ENCODE data around the gene KCNIP4. TPM values are rescaled to one million over a fixed set of nuclear protein-coding genes. Genes with fewer than 3 reads are reported as not detected.

The KCNIP4 gene
- total RNA-seq, 1 donor from 2014 or later, result 30.4 TPM

DNA sequence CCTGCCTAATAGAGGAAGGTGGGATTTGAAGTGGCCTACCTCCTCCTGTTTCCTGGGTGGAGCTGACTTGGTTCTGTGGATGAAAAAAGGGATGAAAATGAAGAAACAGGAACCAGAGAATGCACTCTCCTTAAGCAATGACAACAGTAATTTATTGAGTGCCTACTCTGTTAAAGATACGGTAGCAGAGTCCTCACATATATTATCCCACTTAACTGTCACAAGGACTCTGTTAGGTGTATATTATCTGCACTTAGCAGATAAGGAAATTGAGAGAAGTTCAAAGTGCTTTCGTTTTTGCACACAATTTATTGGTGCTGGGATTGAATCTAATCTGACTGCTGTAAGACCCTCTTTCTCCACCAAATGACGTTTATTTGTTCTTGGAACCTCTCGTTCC is 947.1 kb downstream of the KCNIP4 start:
- no peak for TF ChIP-seq CTCF (IDR thresholded peaks at IDR 0.05; ENCODE audit: partially characterized antibody, unreplicated experiment)
- Mint-ChIP-seq H3K9me3 (ENCODE audit: unreplicated experiment) (no peaks in the 10 kb centered on the region), H3K27me3 (ENCODE audit: unreplicated experiment) (no peaks in the 10 kb centered on the region), H3K4me3 (ENCODE audit: unreplicated experiment) (no peak overlapping the region), H3K36me3 (ENCODE audit: unreplicated experiment) (no peaks in the 10 kb centered on the region), H3K4me1 (ENCODE audit: low read depth, unreplicated experiment) (peaks cover 8% of the 10 kb centered on the region), H3K27ac (ENCODE audit: unreplicated experiment) (no peak overlapping the region)
- no peak for DNase-seq

DNA sequence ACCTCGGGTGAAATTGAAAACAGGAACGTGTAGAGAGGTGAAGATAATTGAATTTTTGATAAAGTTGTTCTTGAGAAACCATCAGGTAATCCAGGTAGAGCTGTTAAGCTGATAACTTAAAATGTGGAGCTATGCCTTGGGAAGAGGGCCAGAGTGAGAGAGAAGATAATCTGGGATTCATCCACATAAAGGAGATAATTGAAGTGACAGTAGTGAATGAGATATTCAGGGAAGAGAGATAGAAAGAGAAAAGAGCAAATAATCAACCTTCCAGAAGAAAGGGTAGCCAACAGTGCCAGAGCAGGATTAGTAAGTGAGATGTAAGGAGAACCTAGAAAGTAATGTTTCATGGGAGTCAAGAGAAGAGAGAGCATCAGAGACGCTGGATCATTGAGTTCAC is 950.7 kb downstream of the KCNIP4 start:
- TF ChIP-seq CTCF (IDR thresholded peaks at IDR 0.05; ENCODE audit: partially characterized antibody, unreplicated experiment), result no peak
- Mint-ChIP-seq H3K36me3 (ENCODE audit: unreplicated experiment) (no peaks in the 10 kb centered on the region), H3K4me3 (ENCODE audit: unreplicated experiment) (no peak overlapping the region), H3K27ac (ENCODE audit: unreplicated experiment) (no peak overlapping the region), H3K9me3 (ENCODE audit: unreplicated experiment) (no peaks in the 10 kb centered on the region), H3K27me3 (ENCODE audit: unreplicated experiment) (no peaks in the 10 kb centered on the region), H3K4me1 (ENCODE audit: low read depth, unreplicated experiment) (peaks cover 2% of the 10 kb centered on the region)
- no peak for DNase-seq

GRCh38 chr4:20995610-20996009 is 953.0 kb downstream of the KCNIP4 start:
- Mint-ChIP-seq H3K4me1 (ENCODE audit: low read depth, unreplicated experiment) (no peaks in the 10 kb centered on the region), H3K36me3 (ENCODE audit: unreplicated experiment) (no peaks in the 10 kb centered on the region), H3K27me3 (ENCODE audit: unreplicated experiment) (no peaks in the 10 kb centered on the region), H3K4me3 (ENCODE audit: unreplicated experiment) (no peak overlapping the region), H3K27ac (ENCODE audit: unreplicated experiment) (no peak overlapping the region), H3K9me3 (ENCODE audit: unreplicated experiment) (no peaks in the 10 kb centered on the region)
- no peak for DNase-seq
- no peak for TF ChIP-seq CTCF (IDR thresholded peaks at IDR 0.05; ENCODE audit: partially characterized antibody, unreplicated experiment)

- H3K4me1 Mint-ChIP-seq (ENCODE audit: low read depth, unreplicated experiment), result no peaks in the 10 kb centered on the region
- H3K27ac Mint-ChIP-seq (ENCODE audit: unreplicated experiment), result no peak overlapping the region
- no peak for DNase-seq
- H3K9me3 Mint-ChIP-seq (ENCODE audit: unreplicated experiment), result no peaks in the 10 kb centered on the region
- no peak overlapping the region for H3K4me3 Mint-ChIP-seq (ENCODE audit: unreplicated experiment)
- no peaks in the 10 kb centered on the region for H3K36me3 Mint-ChIP-seq (ENCODE audit: unreplicated experiment)
- H3K27me3 Mint-ChIP-seq (ENCODE audit: unreplicated experiment), result no peaks in the 10 kb centered on the region
- no peak for TF ChIP-seq CTCF (IDR thresholded peaks at IDR 0.05; ENCODE audit: partially characterized antibody, unreplicated experiment)
Observed at GRCh38 chr4:20995015-20995414, 953.6 kb downstream of the KCNIP4 start.

DNA sequence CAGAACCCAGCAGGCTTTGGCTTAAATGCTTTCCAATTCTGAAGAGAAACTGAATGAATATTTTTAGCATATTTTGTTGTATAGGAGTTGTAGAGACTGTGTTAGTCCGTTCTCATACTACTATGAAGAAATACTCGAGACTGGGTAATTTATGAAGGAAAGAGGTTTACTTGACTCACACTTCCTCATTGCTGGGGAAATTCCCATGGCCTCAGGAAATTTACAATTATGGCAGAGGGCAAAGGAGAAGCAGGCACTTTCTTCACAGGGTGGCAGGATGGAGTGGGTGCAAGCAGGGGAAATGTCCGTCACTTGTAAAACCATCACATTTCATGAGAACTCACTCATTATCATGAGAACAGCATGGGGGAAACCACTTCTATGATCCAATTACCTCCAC is 956.6 kb downstream of the KCNIP4 start:
- Mint-ChIP-seq H3K27ac (ENCODE audit: unreplicated experiment) (no peak overlapping the region), H3K27me3 (ENCODE audit: unreplicated experiment) (peaks cover 2% of the 10 kb centered on the region), H3K36me3 (ENCODE audit: unreplicated experiment) (no peaks in the 10 kb centered on the region), H3K4me1 (ENCODE audit: low read depth, unreplicated experiment) (no peaks in the 10 kb centered on the region), H3K4me3 (ENCODE audit: unreplicated experiment) (no peak overlapping the region), H3K9me3 (ENCODE audit: unreplicated experiment) (no peaks in the 10 kb centered on the region)
- no peak for DNase-seq
- no peak for TF ChIP-seq CTCF (IDR thresholded peaks at IDR 0.05; ENCODE audit: partially characterized antibody, unreplicated experiment)

All from glutamatergic neuron (in vitro differentiated cells).